ENCODE measurements around the gene PCP2.

GRCh38 chr19:7623725-7624603 lies 9.6 kb downstream of the PCP2 start:
- TF ChIP-seq POLR2A (IDR thresholded peaks at IDR 0.05; ENCODE audit: control extremely low read depth in 1 of 2, low read depth in 2 of 2, low read length in 2 of 2) (no peak), KDM5A (IDR thresholded peaks at IDR 0.05; ENCODE audit: low read length) (no peak), ATF2 (IDR thresholded peaks at IDR 0.05; ENCODE audit: low read length) (no peak), MAX (IDR thresholded peaks at IDR 0.05) (no peak), CTCF (IDR thresholded peaks at IDR 0.05; ENCODE audit: control extremely low read depth in 1 of 3, insufficient read depth in 1 of 3, low read depth in 1 of 3, low read length in 3 of 3) (no peak)
